Measurements from ENCODE around the gene SEMA3A.

Gene SEMA3A

DNA sequence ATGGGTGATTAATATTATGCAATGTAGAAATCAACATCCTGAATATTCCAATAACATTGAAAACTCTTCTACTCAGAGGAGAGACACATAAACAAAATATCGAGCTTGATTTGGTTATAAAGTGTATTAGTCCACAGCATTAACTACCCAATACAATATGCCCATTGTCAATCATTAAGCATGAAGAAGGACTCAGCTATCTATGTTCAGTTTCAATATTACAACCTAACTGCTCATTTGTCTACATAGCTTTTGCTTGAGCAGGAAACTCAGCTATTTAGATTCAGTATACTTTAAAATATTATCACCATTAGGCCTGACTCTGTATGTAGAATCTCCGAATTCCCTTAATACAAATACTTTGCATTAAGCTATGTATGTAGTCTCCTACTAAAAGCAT, 262.6 kb downstream of the SEMA3A start:
- DNase-seq (ENCODE audit: low read depth in 2 of 2), result no peak

DNA sequence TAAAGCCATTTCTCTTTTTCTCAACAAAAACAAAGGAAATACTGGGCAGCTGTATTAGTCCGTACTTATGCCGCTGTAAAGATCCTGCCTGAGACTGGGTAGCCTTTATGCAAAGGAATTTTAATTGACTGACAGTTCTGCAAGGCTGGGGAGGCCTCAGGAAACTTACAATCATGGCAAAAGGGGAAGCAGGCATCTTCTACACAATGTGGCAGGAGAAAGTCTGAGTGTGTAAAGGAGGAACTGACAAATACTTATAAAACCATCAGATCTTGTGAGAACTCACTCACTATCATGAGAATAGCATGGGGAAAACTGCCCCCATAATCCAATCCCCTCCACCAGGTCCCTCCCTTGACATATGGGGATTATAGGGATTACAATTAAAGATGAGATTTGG, 264.3 kb downstream of the SEMA3A start:
- no peak for DNase-seq (ENCODE audit: low read depth in 2 of 2)

DNA sequence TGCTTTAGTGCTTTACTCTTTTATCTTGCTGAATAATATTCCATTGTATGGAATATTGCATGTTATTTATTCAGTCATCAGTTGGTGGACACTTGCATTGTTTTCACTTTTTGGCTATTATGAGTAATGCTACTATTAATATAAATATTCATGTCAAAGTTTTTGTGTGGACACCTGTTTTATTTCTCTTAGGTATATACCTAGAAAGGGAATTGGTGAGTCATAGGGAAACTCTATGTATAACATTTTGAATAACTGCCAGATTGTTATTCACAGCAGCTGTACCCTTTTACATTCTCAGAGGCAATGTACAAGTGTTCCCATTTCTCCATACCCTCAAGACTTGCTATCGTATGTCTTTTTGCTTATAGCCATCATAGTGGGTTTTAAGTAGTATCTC, 268.7 kb downstream of the SEMA3A start:
- no peak for DNase-seq (ENCODE audit: low read depth in 2 of 2)

DNA sequence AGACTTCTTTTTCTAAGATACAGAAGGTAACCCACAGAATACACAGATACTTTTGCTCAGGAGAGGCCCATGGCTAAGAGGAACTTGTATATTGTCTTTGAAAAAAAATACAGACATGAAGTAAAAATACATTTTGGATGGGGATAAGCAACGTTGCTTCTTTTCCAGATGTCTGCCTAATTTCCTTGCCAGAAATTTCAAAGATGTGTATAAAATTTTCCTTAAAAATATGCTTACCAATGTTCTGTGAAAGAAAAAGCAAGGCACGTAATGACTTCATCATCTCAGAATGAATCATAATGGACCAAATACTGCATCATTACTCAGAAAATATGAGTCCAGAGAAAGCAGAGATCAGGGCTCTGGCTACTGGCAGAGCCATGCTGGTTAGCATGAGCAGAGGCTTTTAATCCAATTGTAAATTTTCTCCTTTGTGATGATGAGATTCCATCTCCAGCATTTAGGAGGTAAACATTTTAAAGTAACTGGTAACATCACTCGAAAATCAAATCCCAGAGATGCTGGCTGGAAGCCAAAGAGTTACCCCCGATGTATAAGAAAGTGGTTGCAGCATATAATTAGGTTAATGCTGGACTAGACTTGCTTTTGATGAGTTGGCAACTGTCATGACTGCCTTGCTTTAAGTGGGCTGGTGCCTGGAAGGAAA, 272.5 kb downstream of the SEMA3A start:
- no peak for DNase-seq (ENCODE audit: low read depth in 2 of 2)

DNA sequence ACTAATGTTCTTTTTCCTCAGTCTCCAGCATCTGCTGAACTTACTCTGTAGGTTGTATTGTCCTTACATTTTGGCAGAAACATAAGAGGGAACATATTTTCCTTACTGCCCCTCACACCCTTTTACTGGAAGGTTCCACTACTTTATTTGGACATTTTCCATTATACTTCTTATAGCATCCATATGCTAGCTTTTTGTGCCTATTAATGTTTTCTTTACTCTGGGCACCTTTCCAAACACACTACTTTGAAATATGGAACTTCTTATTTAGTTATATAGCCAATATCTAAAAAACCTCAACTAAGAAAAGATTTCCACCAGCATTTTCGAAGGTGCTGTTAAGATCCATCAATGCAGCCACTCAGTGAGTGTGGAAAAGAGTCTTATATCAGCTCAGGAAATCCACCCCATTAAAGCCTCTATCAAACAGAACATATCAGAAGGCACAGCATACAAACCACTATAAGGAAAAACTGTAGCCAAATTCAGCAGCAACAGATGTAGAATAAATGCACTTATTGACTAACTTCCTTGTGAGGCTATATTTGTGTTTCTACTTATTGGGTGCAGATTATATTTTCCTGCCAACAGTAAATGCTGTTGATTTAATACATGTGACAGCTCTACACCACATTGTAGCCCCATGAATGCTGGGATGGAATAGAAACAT, 273.2 kb downstream of the SEMA3A start:
- DNase-seq (ENCODE audit: low read depth in 2 of 2), result no peak

DNA sequence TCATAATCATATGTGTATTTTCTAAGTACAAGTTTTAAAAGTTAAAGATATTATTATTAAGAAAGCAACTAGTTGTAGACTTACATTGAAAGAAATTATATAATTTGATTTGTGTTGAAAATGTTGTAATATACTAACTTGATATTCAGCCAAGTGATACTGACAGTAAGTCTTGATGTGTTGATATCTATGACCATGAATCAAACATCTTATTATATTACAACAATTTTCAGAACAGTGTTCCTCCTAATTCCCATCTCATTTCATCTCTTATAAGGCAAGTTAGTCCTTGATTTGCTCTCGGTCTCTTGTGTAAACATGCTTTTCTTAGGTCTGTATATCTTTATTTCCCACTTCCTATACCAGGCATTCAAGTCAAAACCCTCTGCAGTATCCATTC, 276.4 kb downstream of the SEMA3A start:
- no peak for DNase-seq (ENCODE audit: low read depth in 2 of 2)

DNA sequence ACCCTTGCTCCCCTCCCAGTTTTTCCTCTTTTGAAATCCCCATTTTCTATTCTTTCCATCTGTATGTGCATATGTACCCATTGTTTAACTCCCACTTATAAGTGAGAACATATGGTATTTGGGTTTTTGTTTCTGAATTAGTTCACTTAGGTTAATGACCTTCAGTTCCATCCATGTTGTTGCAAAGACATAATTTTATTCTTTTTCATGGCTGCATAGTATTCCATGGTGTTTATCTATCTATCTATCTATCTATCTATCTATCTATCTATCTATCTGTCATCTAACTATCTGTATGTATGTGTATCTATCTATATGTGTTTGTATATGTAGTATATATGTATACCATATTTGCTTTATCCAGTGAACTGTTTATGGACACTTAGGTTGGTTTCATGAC, 281.4 kb downstream of the SEMA3A start:
- no peak for DNase-seq (ENCODE audit: low read depth in 2 of 2)

DNA sequence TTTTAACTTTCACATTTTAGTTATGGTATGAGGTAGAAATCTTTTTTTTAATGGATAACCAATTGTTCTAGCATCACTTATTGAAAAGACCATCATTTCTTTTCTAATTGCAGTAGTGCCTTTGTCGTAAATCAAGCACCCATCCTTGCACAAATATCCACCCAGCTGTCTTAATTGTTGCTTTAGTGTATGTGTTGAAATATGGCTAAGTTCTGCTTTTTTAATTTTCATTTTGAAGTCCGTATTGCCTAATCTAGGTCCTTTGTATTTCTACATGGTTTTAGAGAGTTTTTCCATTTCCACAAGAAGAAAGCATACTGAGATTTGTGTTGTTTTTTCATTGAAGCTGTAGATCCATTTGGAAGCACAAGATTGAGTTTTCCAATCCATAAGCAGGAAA, 286.1 kb downstream of the SEMA3A start:
- no peak for DNase-seq (ENCODE audit: low read depth in 2 of 2)
